Measurements from ENCODE around the gene C11orf24.

DNA sequence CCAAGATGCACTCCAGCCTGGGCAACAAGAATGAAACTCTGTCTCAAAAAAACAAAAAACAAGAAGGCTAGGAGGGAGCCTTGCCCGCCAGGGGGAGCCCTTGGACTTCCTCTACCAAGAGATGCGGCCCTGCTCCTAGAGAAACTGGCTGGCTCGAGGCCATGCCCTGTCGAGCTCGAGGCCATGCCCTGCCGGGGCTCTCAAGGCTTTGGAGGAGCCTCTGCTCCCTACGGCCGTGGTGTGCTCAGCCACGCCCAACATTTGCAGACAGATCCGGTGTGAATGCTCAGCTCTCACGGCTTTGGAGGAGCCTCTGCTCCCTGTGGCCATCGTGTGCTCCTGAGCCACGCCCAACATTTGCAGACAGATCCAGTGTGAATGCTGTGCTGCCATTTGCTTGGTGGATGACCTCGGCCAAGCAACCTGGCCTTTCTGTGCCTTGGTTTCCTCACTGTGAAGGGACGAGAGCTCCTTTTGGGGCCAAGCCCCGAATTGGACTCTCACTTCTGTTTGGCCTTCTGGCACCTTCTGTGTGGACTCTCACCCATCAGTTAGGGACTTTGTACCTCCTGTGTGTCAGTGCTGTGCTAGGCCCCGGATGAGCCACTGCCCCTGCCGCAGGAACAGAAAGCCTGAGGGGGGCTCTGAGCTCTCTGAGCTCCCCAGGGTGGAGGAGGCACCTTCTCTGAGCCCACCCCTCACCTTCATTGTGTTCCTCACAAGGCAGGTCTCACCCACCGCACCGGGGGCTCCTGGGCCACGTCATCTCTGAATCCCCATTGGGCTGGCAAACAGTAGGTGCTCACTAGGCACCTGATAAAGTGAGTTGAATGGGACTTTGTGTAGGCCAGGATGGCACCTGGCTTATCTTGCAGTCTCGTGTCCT, 14.1 kb downstream of the C11orf24 start:
- TF ChIP-seq, protein P1, sequence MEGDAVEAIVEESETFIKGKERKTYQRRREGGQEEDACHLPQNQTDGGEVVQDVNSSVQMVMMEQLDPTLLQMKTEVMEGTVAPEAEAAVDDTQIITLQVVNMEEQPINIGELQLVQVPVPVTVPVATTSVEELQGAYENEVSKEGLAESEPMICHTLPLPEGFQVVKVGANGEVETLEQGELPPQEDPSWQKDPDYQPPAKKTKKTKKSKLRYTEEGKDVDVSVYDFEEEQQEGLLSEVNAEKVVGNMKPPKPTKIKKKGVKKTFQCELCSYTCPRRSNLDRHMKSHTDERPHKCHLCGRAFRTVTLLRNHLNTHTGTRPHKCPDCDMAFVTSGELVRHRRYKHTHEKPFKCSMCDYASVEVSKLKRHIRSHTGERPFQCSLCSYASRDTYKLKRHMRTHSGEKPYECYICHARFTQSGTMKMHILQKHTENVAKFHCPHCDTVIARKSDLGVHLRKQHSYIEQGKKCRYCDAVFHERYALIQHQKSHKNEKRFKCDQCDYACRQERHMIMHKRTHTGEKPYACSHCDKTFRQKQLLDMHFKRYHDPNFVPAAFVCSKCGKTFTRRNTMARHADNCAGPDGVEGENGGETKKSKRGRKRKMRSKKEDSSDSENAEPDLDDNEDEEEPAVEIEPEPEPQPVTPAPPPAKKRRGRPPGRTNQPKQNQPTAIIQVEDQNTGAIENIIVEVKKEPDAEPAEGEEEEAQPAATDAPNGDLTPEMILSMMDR (IDR thresholded peaks at IDR 0.05) = peak; percentile 92
- no peak for TF ChIP-seq EZH2 (IDR thresholded peaks at IDR 0.05; ENCODE audit: borderline replicate concordance, insufficient read depth, low read depth, low read length, poor library complexity, severe bottlenecking)
